Activated CD4-positive, alpha-beta memory T cell treated with anti-CD3 and anti-CD28 coated beads for 36 hours (primary cell): Measurements from ENCODE around the gene TBC1D13. TPM values are rescaled to one million over a fixed set of nuclear protein-coding genes. Genes with fewer than 3 reads are reported as not detected.
"Not testable (repeated sequence)": the region's sequence is repeated elsewhere in the genome, so short reads cannot be mapped to it uniquely, and the experiment has no call there.

Experiments
- CTCF ChIA-PET: fragments of 350-600 bp; sonication (Branson Sonifier 250); formaldehyde crosslinking; loops from one replicate; lab custom pipeline; 2021; ENCODE audit warnings: antibody characterized with exemption, inconsistent platforms; lab: Charles Lee
- POLR2A ChIA-PET: fragments of 350-600 bp; sonication (Branson Sonifier 250); formaldehyde crosslinking; loops from one replicate; lab custom pipeline; 2021; ENCODE audit warnings: antibody characterized with exemption; lab: Charles Lee
- DNase-seq: peaks from one replicate; pipeline ENCODE4 v3.0.0-alpha.2; 2020
- H3K27ac Mint-ChIP-seq: one replicate; pipeline ENCODE4 v1.8.0; 2021; ENCODE audit warnings: mixed read lengths
- H3K27me3 Mint-ChIP-seq: one replicate; pipeline ENCODE4 v1.8.0; 2021; ENCODE audit warnings: mixed read lengths
- H3K36me3 Mint-ChIP-seq: one replicate; pipeline ENCODE4 v1.8.0; 2021; ENCODE audit warnings: mixed read lengths
- H3K4me1 Mint-ChIP-seq: one replicate; pipeline ENCODE4 v1.8.0; 2021; ENCODE audit warnings: low read depth, mixed read lengths
- H3K4me3 Mint-ChIP-seq: one replicate; pipeline ENCODE4 v1.8.0; 2021; ENCODE audit warnings: mild to moderate bottlenecking, mixed read lengths
- H3K9me3 Mint-ChIP-seq: one replicate; pipeline ENCODE4 v1.8.0; 2021; ENCODE audit warnings: mixed read lengths
- intact Hi-C: fragments of 100-400 bp; cut with micrococcal nuclease; formaldehyde crosslinking; loops from one replicate; pipeline ENCODE4 v1.15.1; 2023
- total RNA-seq, 2 experiments: library from RNA; stranded (reverse); gene quantifications; one replicate each; pipeline ENCODE4 v1.2.3, GENCODE V29; 2021

The TBC1D13 gene
- total RNA-seq, 2 experiments from 2014 or later: 14.6 to 14.9 TPM

DNA sequence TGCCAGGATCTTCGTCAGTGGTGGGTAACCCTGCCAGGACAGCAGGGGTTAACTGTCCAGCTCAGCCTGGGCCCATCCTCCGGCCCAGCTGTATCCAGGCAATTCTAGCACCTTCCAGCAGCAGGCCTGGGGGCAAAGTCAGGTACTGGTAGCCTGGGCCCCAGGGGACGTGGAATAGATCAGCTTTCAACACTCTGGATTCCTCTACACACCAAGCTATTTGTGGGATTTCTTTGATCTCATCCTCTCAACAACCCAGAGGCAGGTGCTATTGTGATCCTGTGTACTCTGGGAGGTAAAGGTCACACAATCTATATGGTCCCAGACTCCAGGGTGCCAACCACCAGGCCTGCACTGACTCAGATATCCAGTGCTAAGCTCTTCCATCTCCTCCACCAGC is 51.3 kb downstream of the TBC1D13 start:
- H3K4me3 Mint-ChIP-seq: no peak overlapping the region
- ChIA-PET CTCF (interaction anchor here (1.1 kb wide), 1 partner anchor 20 kb away, joined by 4 read pairs; the partner anchor contains the start of gene ENDOG), POLR2A (no interaction called here)
- peaks cover 5% of the 10 kb centered on the region for H3K36me3 Mint-ChIP-seq
- no peak for DNase-seq
- H3K4me1 Mint-ChIP-seq: no peaks in the 10 kb centered on the region
- H3K9me3 Mint-ChIP-seq: no peaks in the 10 kb centered on the region
- no peak overlapping the region for H3K27ac Mint-ChIP-seq
- no peaks in the 10 kb centered on the region for H3K27me3 Mint-ChIP-seq
- intact Hi-C loops: no loop called here

GRCh38 chr9:128840524-128840923 is 53.5 kb downstream of the TBC1D13 start:
- CTCF ChIA-PET: interaction anchor here (0.6 kb wide), 1 partner anchor 22 kb away, joined by 3 read pairs; the partner anchor contains the start of gene ENDOG
- intact Hi-C loops: no loop called here
- H3K27me3 Mint-ChIP-seq: no peaks in the 10 kb centered on the region
- H3K9me3 Mint-ChIP-seq: no peaks in the 10 kb centered on the region
- no peak for DNase-seq
- no peaks in the 10 kb centered on the region for H3K4me1 Mint-ChIP-seq
- H3K36me3 Mint-ChIP-seq: peaks cover 2% of the 10 kb centered on the region
- POLR2A ChIA-PET: no interaction called here
- no peak overlapping the region for H3K27ac Mint-ChIP-seq
- H3K4me3 Mint-ChIP-seq: no peak overlapping the region

DNA sequence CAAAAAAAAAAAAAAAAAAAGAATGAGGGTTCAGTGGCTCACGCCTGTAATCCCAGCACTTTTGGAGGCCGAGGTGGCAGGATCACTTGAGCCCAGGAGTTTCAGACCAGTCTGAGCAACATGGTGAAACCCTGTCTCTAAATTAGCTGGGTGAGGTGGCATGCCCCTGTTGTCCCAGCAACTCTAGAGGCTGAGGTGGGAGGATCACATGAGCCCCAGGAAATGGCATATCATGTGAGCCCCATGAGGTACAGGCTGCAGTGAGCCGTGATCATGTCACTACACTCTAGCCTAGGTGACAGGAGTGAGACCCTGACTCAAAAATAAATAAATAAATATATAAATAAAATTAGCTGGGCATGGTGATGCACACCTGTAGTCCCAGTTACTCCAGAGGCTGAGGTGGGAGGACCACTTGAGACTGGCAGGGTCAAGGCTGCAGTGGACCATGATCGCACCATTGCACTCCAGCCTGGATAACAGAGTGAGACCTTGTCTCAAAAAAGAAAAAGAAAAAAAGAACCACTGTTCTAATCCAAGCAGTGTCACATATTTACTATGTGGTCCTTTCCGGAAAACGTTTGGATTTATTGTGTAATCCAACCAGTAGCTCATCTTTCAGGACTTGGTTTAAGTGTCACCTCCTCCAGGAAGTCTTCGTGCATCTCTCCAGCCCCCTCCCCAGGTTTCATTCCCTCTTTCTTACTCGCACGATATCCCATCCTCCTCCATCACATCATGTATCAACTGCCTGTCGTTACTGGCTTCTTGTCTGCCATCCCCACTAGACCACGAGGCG is 54.8 kb downstream of the TBC1D13 start:
- Mint-ChIP-seq H3K27ac (no peak overlapping the region), H3K4me1 (no peaks in the 10 kb centered on the region), H3K4me3 (no peak overlapping the region), H3K36me3 (peaks cover 2% of the 10 kb centered on the region), H3K27me3 (no peaks in the 10 kb centered on the region), H3K9me3 (no peaks in the 10 kb centered on the region)
- ChIA-PET POLR2A (no interaction called here), CTCF (interaction anchor here (0.6 kb wide), 1 partner anchor 38 kb away, joined by 3 read pairs; no protein-coding TSS in a partner anchor)
- intact Hi-C loops: no loop called here
- no peak for DNase-seq

GRCh38 chr9:128843171-128843570 is 56.1 kb downstream of the TBC1D13 start:
- DNase-seq, H3K4me3 Mint-ChIP-seq, CTCF ChIA-PET, intact Hi-C loops, H3K4me1 Mint-ChIP-seq, H3K36me3 Mint-ChIP-seq, H3K27ac Mint-ChIP-seq, H3K9me3 Mint-ChIP-seq, POLR2A ChIA-PET, H3K27me3 Mint-ChIP-seq: not testable (repeated sequence)

- intact Hi-C loops: no loop called here
- Mint-ChIP-seq H3K36me3 (peaks cover 8% of the 10 kb centered on the region), H3K27ac (no peak overlapping the region)
These were observed 58.3 kb downstream of the TBC1D13 start for GRCh38 chr9:128845186-128845931.

GRCh38 chr9:128846680-128847030 is 59.6 kb downstream of the TBC1D13 start:
- intact Hi-C loops: no loop called here
- Mint-ChIP-seq H3K4me1 (no peaks in the 10 kb centered on the region), H3K4me3 (no peak overlapping the region), H3K36me3 (peaks cover 21% of the 10 kb centered on the region), H3K27ac (no peak overlapping the region), H3K9me3 (peaks cover 17% of the 10 kb centered on the region), H3K27me3 (no peaks in the 10 kb centered on the region)
- no peak for DNase-seq
- ChIA-PET POLR2A (no interaction called here), CTCF (no interaction called here)

More at GRCh38 chr9:128845186-128845931, 58.3 kb downstream of the TBC1D13 start:
- Mint-ChIP-seq H3K27me3 (no peaks in the 10 kb centered on the region), H3K4me3 (no peak overlapping the region), H3K4me1 (no peaks in the 10 kb centered on the region), H3K9me3 (peaks cover 4% of the 10 kb centered on the region)
- ChIA-PET CTCF (interaction anchor here (1.1 to 1.6 kb wide), 3 partner anchors 19 to 83 kb away, joined by 6 to 7 read pairs (median 6); partner anchors contain the start of gene ENDOG), POLR2A (no interaction called here)
- DNase-seq: no peak

DNA sequence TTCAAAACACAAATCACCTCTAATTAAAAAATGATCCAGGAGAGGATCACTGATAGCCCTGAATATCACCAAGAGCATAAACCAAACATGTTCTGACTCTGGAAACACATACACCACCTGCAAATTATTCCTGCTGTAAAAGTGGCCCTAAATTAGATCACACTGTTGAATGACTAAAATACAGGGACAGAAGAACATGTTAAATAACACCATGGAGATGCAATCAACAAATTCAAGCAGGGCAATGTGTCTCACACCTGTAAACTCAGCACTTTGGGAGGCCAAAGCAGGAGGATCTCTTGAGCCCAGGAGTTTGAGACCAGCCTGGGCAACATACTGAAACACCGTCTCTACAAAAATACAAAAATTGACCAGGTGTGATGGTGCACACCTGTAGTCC is 60.8 kb downstream of the TBC1D13 start:
- no peak for DNase-seq
- H3K27me3 Mint-ChIP-seq: no peaks in the 10 kb centered on the region
- POLR2A ChIA-PET: no interaction called here
- peaks cover 18% of the 10 kb centered on the region for H3K36me3 Mint-ChIP-seq
- no peak overlapping the region for H3K4me3 Mint-ChIP-seq
- CTCF ChIA-PET: no interaction called here
- intact Hi-C loops: no loop called here
- no peak overlapping the region for H3K27ac Mint-ChIP-seq
- H3K4me1 Mint-ChIP-seq: no peaks in the 10 kb centered on the region
- peaks cover 17% of the 10 kb centered on the region for H3K9me3 Mint-ChIP-seq

DNA sequence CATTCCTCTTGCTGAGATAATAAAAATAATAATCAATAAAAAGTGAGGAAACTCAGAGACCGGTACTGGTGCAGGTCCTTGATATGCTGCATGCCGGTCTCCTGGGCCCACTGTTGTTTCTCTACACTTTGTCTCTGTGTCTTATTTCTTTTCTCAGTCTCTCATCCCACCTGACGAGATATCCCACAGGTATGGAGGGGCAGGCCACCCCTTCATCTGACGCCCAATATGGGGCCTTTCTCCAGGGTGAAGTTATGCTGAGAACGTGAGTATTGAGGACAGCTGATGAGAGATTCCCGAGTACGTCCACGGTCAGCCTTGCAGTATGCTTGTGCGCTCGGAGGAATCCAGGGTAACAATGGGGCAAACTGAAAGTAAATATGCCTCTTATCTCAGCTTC is 64.0 kb downstream of the TBC1D13 start:
- DNase-seq, H3K4me1 Mint-ChIP-seq, H3K27me3 Mint-ChIP-seq, H3K4me3 Mint-ChIP-seq, H3K27ac Mint-ChIP-seq, intact Hi-C loops, POLR2A ChIA-PET: not testable (repeated sequence)
- peaks cover 18% of the 10 kb centered on the region for H3K36me3 Mint-ChIP-seq
- CTCF ChIA-PET: interaction anchor here (1.4 kb wide), 1 partner anchor 79 kb away, joined by 4 read pairs; no protein-coding TSS in a partner anchor
- H3K9me3 Mint-ChIP-seq: peaks cover 17% of the 10 kb centered on the region

DNA sequence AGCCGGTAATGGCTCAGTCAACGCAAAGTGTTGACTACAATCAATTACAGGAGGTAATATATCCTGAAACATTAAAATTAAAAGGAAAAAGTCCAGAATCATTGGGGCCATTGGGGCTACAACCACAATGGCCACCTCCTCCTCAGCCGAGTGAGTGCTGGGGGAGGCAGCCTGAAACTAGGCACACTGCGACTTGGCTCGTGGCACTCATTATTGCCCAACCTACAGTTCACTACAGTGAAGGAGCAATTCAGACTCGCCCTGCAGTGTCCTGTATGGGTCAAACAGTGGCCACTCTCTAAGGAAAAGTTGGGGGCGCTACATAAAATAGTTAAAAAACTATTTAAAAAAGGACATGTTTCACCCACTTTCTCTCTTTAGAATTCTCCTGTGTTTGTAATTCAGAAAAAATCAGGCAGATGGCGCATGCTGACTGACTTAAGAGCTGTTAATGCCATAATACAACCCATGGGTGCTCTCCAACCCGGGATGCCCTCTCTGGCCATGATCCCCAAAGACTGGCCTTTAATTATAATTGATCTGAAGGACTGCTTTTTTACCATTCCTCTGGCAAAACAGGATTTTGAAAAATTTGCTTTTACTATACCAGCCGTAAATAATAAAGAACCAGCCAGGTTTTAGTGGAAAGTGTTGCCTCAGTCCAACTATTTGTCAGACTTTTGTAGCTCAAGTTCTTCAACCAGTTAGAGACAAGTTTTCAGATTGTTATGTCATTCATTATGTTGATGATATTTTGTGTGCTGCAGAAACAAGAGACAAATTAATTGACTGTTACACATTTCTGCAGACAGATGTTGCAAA is 64.9 kb downstream of the TBC1D13 start:
- H3K27ac Mint-ChIP-seq, intact Hi-C loops, H3K4me1 Mint-ChIP-seq, H3K4me3 Mint-ChIP-seq, H3K27me3 Mint-ChIP-seq, DNase-seq: not testable (repeated sequence)
- Mint-ChIP-seq H3K9me3 (peaks cover 17% of the 10 kb centered on the region), H3K36me3 (peaks cover 18% of the 10 kb centered on the region)
- CTCF ChIA-PET: interaction anchor here (0.7 to 1.4 kb wide), 4 partner anchors 10 to 78 kb away, joined by 3 to 4 read pairs (median 4); no protein-coding TSS in a partner anchor
- POLR2A ChIA-PET: interaction anchor here (0.6 kb wide), 1 partner anchor 103 kb away, joined by 4 read pairs; no protein-coding TSS in a partner anchor

GRCh38 chr9:128852646-128853045 is 65.6 kb downstream of the TBC1D13 start:
- ChIA-PET CTCF (interaction anchor here (0.7 to 1.4 kb wide), 4 partner anchors 9 to 77 kb away, joined by 3 to 4 read pairs (median 4); no protein-coding TSS in a partner anchor), POLR2A (interaction anchor here (0.6 kb wide), 1 partner anchor 102 kb away, joined by 4 read pairs; no protein-coding TSS in a partner anchor)
- H3K9me3 Mint-ChIP-seq: peaks cover 17% of the 10 kb centered on the region
- H3K4me3 Mint-ChIP-seq, H3K27me3 Mint-ChIP-seq, H3K27ac Mint-ChIP-seq, DNase-seq, H3K4me1 Mint-ChIP-seq, intact Hi-C loops: not testable (repeated sequence)
- H3K36me3 Mint-ChIP-seq: peaks cover 18% of the 10 kb centered on the region

DNA sequence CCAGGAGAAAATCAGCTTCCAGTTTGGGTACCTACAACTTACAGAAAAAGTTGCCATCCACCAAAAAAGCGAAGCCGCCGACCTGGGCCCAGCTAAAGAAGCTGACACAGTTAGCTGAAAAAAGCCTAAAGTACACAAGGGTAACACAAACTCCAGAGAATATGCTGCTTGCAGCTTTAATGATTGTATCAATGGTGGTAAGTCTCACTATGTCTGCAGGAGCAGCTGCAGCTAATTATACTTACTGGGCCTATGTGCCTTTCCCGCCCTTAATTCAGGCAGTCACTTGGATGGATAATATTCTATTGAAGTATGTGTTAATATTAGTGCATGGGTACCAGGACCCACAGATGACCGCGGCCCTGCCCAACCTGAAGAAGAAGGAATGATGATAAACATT is 67.4 kb downstream of the TBC1D13 start:
- intact Hi-C loops, H3K4me3 Mint-ChIP-seq, H3K4me1 Mint-ChIP-seq, H3K27ac Mint-ChIP-seq, POLR2A ChIA-PET, H3K27me3 Mint-ChIP-seq, DNase-seq: not testable (repeated sequence)
- peaks cover 18% of the 10 kb centered on the region for H3K36me3 Mint-ChIP-seq
- H3K9me3 Mint-ChIP-seq: peaks cover 17% of the 10 kb centered on the region
- CTCF ChIA-PET: interaction anchor here (1.5 kb wide), 1 partner anchor 74 kb away, joined by 5 read pairs; no protein-coding TSS in a partner anchor
